ENCODE results near the gene KIAA1958. TPM values are rescaled to one million over a fixed set of nuclear protein-coding genes. Genes with fewer than 3 reads are reported as not detected.
"Not testable (repeated sequence)": the region's sequence is repeated elsewhere in the genome, so short reads cannot be mapped to it uniquely, and the experiment has no call there.

The KIAA1958 gene
- total RNA-seq, 1 experiment from 2014 or later, result 3.5 TPM

- peak; percentile 59 for DNase-seq (ENCODE audit: low read depth)
Observed at GRCh38 chr9:112554516-112554915, 67.9 kb downstream of the KIAA1958 start.

- DNase-seq (ENCODE audit: low read depth), result no peak
Observed at GRCh38 chr9:112555101-112555643, 68.5 kb downstream of the KIAA1958 start.

- DNase-seq (ENCODE audit: low read depth), result no peak
Observed at GRCh38 chr9:112555844-112556482, 69.3 kb downstream of the KIAA1958 start.

GRCh38 chr9:112556497-112557442 is 70.1 kb downstream of the KIAA1958 start:
- peak; percentile 7 for DNase-seq (ENCODE audit: low read depth)

- DNase-seq (ENCODE audit: low read depth), result peak; percentile 54
Observed at GRCh38 chr9:112558476-112558875, 71.8 kb downstream of the KIAA1958 start.

GRCh38 chr9:112558978-112559377 is 72.4 kb downstream of the KIAA1958 start:
- DNase-seq (ENCODE audit: low read depth), result no peak

GRCh38 chr9:112559629-112560413 is 73.2 kb downstream of the KIAA1958 start:
- DNase-seq (ENCODE audit: low read depth), result no peak

- no peak for DNase-seq (ENCODE audit: low read depth)
Observed at GRCh38 chr9:112562235-112562958, 75.8 kb downstream of the KIAA1958 start.

GRCh38 chr9:112569186-112569585 is 82.6 kb downstream of the KIAA1958 start:
- no peak for DNase-seq (ENCODE audit: low read depth)

- no peak for DNase-seq (ENCODE audit: low read depth)
Observed at GRCh38 chr9:112570671-112571167, 84.1 kb downstream of the KIAA1958 start.

- DNase-seq (ENCODE audit: low read depth), result no peak
Observed at GRCh38 chr9:112571624-112572355, 85.2 kb downstream of the KIAA1958 start.

GRCh38 chr9:112572416-112572815 is 85.8 kb downstream of the KIAA1958 start:
- no peak for DNase-seq (ENCODE audit: low read depth)

GRCh38 chr9:112574008-112574407 is 87.4 kb downstream of the KIAA1958 start:
- DNase-seq (ENCODE audit: low read depth), result no peak

GRCh38 chr9:112575107-112575506 is 88.5 kb downstream of the KIAA1958 start:
- no peak for DNase-seq (ENCODE audit: low read depth)

- no peak for DNase-seq (ENCODE audit: low read depth)
Observed at GRCh38 chr9:112581469-112582176, 95.0 kb downstream of the KIAA1958 start.

GRCh38 chr9:112582371-112583262 is 96.0 kb downstream of the KIAA1958 start:
- no peak for DNase-seq (ENCODE audit: low read depth)

- DNase-seq (ENCODE audit: low read depth), result no peak
Observed at GRCh38 chr9:112586599-112587155, 100.0 kb downstream of the KIAA1958 start.

- not testable (repeated sequence) for DNase-seq (ENCODE audit: low read depth)
Observed at GRCh38 chr9:112591875-112592274, 105.2 kb downstream of the KIAA1958 start.
